Measurements from ENCODE around the gene VAMP7.

GRCh38 chrX:155864655-155865054 is 16.5 kb upstream of the VAMP7 start:
- TF ChIP-seq CTCF (conservative IDR thresholded peaks at IDR 0.05): peak; percentile 44
- no peak for TF ChIP-seq EZH2 (IDR thresholded peaks at IDR 0.05; ENCODE audit: low read depth)

All from PC-9 (cell line).